HG03060 (cell line): ENCODE data around the gene ABHD3.
A peak's percentile ranks its signal among the peaks of the same experiment; 100 is the strongest.
"Not testable (repeated sequence)": the region's sequence is repeated elsewhere in the genome, so short reads cannot be mapped to it uniquely, and the experiment has no call there.

Source experiments
- ATAC-seq: cut with Tn5 transposase; IDR thresholded peaks from one replicate; pipeline ENCODE4 v1.9.1; 2021; ENCODE audit warnings: low read depth, moderate number of reproducible peaks; ENCODE audit not compliant: unreplicated experiment

The ABHD3 gene, protein sequence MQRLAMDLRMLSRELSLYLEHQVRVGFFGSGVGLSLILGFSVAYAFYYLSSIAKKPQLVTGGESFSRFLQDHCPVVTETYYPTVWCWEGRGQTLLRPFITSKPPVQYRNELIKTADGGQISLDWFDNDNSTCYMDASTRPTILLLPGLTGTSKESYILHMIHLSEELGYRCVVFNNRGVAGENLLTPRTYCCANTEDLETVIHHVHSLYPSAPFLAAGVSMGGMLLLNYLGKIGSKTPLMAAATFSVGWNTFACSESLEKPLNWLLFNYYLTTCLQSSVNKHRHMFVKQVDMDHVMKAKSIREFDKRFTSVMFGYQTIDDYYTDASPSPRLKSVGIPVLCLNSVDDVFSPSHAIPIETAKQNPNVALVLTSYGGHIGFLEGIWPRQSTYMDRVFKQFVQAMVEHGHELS

DNA sequence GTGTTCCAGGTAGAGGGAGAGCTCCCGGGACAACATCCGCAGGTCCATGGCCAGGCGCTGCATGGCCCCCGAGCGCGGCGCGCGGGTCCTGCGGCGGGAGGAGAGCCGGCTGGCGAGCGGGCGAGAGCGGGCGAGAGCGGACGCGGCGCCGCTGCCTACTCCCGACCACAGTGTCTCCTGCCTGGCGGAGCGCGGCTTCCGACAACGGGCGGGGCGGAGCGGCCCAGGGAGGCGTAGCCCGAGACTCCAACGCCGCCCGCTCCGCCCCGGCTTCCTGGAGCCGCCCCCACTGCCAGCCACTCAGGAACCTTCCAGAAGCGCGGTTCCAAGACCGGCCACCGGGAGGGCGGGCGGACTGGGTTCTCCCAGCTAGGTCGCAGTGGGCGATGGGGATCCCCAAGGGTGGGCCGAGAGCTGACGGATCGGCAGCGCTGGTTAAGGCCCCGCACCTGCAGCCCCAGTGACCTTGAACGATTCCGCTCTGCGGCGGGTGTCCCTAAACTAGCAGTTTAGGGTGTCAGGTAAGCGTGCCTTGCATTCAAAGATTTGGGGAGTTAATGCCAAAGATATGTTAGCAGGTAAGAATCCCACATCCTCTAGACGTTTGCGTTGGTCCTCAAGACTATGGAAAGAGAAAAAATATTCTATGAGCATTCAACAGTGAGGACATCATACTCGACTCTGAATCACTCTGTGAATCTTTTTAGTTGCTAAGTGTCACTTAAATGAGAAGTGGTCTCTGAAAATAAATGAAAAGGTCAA, at the start of gene ABHD3:
ABHD3 (minus strand) TSS at position 172 of the 762 bp plus-strand sequence; CDS start at position 63, 109 bp downstream.
- ATAC-seq = peak; percentile 67

DNA sequence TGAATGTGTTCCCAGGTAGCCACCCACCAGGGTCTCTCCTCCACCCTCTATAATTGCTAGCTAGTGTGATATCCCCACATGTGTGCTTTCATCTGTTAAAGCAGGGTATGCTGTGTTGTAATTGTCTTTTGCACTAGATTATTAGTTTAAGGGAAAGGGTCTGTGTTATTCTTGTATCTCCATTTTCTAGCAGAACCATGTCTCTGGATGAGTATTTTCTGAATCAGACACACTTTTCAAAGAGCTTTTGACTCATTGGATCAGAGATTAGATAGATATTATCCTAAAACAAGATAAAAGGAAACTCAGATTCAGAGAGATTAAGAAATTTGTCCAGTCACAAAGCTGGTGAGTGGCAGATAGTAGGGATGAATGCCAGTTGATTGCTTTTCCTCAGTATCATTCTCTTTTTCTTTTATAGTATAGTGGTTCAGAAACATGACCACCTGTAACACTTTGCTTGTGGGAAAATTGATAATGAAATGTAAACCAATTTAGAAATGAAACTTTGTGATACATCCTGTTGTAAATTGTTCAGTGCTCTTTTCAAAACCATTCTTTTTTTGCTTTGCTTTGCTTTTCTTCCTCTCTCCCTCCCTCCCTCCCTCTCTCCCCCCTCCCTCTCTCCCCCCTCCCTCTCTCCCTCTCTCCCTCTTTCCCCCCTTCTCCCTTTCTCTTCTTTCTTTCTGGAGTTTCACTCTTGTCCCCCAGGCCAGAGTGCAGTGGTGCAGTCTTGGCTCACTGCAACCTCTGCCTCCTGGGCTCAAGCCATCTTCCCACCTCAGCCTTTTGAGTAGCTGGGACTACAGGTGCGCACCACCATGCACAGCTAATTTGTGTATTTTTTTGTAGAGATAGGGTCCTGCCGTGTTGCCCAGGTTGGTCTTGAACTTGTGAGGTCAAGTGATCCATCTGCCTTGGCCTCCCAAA, 43.5 kb upstream of the ABHD3 start:
- no peak for ATAC-seq

DNA sequence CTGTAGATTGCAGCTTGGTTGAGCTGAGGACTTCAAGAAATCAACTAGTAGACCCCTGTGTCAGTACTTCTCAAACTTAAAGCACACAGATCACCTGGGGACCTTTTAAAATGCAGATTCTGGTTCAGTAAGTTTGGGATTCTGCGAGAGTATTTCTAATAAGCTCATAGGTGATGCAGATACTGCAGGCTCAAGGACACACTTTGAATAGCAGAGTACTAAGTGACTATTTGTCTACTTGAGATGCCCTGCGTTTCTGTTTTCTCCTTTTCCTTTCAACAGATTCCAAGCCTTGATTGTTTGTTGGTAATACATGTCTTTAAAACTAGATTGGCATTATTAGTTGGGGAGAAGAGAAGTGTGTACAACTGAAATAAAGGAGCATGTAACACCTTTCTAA, 42.7 kb upstream of the ABHD3 start:
- no peak for ATAC-seq

DNA sequence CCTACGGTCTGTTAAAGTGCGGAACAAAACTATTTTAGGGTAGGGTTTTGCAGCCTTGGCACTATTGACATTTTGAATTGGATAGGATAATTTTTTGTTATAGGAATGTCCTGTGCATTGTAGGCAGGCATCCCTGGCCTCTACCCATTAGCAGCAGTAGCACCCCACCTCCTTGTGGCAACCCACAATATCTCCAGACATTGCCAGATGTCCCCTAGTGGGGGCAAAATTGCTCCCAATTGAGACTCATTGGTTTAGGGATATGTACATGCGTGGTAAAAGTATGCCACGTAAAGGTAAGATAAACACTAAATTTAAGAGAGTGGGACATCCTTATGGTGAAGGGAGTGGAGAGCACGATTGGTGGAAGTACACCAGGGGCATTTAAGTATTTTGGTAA, 40.7 kb upstream of the ABHD3 start:
- no peak for ATAC-seq

DNA sequence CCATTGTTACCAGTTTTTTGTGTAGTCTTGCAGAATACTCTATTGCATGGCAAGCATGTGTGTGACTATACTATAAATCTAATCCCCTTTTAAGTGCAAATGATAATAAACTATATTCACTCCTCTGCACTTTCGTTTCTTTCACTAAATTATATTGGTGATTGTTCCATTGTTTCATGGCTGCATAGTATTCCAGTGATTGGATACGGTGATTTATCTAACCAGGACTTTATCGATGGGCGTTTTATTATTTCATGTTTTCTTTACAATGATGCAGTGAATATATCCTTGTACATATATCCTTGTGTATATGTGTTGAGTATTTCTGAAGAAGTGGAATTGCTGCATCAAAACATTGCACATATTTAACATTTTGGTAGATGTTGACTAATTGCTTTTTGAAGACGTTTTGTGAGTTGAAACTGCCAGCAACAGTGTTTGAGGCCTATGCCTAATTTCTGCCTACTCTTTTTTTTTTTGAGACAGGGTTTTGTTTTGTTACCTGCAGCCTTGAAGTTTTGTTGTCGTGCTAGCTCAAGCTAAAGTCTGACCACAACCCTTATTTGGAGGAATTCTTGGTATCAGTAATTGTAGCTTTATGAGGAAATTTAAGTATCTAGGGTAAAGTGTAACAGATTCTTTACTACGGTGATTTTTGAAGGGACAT, 38.7 kb upstream of the ABHD3 start:
- ATAC-seq = no peak

DNA sequence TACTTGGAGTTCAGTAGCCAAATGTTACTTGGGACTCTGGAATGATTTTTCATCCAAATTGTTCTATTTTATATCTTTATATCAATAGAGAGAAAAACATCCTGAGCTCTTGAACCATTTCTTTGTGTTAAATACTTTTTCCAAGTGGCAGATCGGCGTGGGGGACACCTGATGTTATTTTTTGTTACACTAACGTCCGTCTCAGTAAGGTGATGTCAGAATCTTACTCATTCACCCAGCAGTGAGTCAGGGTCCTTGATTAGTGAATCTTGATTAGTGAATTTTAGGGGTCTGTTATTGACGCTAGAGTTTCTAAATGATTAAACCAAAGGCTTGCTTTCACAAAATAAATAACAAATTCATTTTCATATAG, 37.7 kb upstream of the ABHD3 start:
- no peak for ATAC-seq

DNA sequence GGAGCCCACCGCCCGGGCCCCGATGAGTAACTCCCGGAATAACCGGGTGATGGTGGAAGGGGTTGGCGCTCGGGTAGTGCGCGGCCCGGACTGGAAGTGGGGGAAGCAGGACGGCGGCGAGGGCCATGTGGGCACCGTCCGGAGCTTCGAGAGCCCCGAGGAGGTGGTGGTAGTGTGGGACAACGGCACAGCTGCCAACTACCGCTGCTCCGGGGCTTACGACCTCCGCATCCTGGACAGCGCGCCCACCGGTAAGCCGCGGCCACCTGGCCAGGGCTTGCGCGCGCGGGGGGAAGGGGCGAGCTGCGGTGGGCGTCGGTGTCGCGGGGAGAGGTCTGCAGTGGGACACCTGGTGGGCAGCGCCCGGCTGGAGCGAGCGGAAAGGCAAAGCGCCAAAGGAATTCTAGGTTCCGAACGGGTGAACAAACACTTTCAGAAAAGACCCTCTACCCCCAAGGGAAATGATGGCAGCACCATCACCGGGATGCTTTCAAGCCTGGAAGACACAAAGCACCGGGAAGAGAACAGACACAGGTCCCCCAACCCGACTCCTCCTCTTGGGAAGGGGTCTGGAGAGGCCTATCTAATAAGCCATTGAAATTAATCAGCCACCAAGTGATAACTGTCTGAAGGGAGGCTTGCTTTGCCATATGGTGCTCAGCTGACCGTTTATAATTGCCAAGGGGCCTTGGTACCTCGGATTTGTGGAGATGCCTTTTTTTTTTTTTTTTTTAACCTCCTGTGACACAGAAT, 37.2 kb upstream of the ABHD3 start:
- ATAC-seq = no peak

DNA sequence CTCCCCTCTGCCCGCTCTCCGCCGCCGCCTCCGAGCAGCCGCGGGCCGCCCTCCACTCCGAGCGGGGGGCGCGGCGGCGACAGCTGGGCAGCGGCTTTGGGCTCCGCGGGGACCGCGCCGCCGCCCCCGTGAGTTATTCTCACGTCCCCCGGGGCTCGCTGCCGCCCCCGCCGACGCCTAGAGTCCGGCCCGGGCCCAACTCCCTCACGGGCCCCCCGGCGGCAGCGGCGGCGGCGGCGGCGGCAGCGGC, 36.7 kb upstream of the ABHD3 start:
- no peak for ATAC-seq

DNA sequence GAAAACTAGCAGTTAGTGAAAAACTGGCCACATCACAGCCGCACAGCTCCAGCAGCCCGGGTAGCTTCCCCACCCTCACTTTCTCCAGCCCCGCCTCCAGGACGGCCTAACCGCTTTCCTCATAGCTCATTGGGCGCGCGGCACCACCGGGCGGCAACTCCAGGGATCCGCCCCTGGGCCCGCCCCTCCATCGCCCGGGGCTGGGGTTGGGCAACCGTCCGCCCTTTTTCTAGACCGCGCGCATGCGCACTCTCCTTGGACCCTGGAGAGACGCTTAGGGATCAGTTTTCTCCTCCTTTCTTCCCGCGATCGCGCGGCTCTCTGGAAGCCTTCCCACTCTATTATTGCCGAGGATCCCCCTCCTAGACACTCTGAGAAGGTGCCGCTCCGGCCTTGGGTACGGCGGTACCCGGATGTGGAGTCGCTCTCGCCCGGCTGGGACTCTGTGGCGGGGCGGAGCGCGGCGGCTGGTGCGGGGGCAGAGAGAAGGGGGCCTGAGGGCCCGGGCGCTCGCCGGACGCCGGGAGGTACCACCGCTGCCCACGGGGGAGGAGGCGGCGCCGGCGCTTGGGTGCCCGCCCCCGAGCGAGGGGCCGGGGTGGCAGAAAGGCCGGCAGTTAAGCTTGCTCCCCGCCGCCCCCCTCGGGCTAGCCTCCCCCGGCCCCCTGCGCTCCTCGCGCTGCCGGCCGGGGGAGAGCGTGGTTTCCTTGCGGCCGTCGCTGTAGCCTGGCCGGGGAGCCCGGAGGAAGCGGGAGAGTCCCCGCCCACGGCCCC, 36.2 kb upstream of the ABHD3 start, which contains the start of gene MIB1:
MIB1 (plus strand) TSS at position 255 of the 774 bp plus-strand sequence. CDS start 792 bp downstream, outside the sequence.
- peak; percentile 90 for ATAC-seq

DNA sequence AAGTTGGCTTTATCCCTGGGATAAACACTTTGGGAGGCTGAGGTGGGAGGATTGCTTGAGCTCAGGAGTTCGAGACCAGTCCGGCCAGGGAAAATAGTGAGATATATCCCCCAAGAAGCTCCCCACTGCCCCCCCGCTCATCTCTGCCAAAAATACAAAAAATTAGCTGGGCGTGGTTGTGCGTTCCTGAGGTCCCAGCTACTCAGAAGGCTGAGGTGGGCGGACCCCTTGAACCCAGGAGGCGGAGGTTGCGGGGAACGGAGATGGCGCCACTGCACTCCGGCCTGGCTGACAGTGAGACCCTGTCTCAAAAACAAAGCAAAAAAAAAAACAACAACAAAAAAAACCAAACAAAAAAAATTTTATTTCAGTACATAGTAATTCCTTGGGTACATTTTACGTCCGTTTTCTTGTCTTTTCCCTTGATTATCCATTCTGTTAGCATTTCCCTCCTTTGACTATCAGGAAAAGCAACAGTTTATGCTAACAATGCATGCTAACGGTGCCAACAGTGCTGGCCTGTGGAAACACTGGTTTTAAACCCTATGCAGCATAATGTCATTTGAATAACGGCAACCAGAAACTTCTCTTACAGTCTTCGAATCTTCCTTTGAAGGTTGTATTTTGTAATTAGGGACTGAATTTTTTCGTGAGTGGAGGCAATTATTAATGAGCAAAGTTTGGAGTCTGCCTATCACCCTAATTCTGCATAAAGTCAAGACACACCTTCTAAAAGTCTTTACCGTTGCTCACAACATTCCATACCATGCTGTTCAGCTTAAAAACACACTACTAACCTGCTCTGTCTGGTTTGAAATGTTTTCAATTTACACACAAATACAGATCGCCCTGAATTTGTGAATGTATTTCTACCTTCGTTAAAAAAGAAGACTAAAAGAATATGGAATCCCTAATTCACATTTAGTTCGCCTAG, 35.3 kb upstream of the ABHD3 start:
- peak; percentile 19 for ATAC-seq

DNA sequence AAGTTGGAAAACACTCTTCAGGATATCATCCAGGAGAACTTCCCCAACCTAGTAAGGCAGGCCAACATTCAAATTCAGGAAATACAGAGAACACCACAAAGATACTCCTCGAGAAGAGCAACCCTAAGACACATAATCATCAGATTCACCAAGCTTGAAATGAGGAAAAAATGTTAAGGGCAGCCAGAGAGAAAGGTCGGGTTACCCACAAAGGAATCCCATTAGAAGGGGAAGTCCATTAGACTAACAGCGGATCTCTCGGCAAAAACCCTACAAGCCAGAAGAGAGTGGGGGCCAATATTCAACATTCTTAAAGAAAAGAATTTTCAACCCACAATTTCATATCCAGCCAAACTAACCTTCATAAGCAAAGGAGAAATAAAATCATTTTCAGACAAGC, 32.4 kb upstream of the ABHD3 start:
- ATAC-seq = not testable (repeated sequence)

DNA sequence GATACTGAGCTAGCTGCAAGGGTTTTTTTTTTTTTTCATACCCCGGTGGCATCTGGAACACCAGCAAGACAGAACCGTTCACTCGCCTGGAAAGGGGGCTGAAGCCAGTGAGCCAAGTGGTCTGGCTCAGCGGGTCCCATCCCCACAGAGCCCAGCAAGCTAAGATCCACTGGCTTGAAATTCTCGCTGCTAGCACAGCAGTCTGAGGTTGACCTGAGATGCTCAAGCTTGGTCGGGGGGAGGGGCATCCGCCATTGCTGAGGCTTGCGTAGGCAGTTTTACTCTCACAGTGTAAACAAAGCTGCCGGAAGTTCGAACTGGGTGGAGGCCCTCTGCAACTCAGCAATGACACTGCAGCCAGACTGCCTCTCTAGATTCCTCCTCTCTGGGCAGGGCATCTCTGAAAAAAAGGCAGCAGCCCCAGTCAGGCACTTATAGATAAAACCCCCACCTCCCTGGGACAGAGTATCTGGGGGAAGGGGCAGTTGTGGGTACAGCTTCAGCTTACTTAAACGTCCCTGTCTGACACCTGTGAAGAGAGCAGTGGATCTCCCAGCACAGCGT, 31.0 kb upstream of the ABHD3 start:
- no peak for ATAC-seq

DNA sequence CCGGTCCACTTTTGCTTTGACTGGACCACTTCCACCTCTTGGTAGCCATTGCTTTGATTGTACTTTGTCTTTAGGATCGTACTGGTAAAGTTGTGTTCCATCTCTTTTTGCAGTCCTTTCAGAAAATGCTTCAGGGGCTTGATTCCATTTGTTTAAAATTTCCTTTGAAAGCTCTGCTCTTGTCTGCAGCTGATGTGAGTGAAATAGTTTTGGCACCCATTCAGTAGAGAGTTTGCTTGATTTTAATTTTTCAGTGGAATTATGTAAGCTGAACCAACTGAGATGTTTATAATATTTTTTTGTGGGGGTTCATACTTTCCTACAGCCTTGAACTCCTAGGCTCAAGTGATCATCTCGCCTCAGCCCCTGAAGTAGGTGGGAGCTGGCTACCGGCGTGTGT, 28.4 kb upstream of the ABHD3 start:
- ATAC-seq = no peak

DNA sequence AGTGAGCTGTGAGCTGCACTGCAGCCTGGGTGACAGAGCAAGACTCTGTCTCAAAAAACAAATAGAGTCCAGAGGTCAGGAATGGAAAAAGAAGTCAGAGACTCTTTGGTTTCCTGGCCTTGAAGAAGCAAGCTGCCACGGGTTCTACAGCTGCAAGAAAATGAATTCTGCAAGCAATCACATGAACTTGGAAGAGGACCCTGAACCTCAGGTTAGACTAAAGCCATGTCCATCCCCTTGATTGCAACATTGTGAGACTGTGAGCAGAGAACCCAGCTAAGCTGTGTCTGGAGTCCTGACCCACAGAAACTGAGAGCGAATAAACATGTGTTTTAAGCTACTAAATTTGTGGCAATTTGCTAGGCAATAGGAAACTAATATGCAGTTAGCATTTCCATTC, 23.1 kb upstream of the ABHD3 start:
- ATAC-seq = no peak

DNA sequence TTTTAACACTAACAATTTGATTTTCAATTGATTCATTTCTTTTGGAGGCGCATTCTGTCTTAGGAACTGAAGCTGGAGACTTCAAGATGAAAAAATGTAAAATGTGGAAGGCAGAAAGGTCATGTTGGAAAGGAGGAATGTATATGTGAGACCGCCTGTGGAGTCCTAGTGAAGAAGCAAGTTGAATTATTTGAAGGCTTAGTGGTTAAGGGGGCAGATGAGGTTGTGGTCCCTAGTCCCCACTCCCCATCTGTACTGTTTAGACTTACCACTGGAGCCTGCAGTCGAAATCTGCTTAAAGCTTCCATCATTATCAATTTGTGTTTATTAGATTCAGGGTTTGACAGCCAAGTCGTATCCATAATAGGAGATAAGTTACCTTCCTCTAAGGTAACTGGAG, 20.6 kb upstream of the ABHD3 start:
- ATAC-seq = no peak

DNA sequence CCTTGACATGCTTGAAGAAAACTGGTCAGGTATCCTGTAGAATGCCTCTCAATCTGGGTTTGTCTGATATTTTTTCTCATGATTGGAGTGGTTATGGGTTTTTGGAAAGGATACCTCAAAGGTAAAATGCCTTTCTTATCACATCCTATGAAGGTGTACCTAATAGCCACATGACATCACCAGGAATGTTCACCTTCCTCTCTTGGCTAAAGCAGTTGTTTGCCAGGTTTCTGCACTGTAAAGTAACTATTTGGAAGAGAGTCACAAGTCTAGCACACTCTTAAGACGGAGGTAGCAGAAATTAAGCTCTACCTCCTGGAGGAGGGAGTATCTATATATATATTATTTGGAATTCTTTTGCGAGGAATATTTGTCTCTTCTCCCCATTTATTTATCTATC, 18.1 kb upstream of the ABHD3 start:
- no peak for ATAC-seq

DNA sequence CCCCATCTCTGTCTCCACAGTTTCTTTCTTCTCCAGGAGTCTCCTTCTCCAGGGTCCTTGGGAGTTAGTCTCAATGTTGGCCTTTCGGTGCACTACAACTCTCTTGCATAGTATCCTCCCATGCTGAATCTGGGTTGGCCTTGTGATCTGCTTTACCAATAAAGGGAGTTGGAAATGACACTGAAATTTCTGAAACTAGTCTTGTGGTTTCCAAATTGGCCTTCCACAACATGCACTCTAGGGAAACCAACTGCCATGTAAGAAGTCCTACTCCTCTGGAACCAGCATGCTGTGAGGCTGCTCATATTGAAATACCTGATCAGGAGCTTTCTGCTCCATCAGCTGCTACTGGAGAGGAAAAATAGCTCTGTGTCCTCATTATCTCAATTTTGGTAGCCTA, 9.9 kb upstream of the ABHD3 start:
- no peak for ATAC-seq

DNA sequence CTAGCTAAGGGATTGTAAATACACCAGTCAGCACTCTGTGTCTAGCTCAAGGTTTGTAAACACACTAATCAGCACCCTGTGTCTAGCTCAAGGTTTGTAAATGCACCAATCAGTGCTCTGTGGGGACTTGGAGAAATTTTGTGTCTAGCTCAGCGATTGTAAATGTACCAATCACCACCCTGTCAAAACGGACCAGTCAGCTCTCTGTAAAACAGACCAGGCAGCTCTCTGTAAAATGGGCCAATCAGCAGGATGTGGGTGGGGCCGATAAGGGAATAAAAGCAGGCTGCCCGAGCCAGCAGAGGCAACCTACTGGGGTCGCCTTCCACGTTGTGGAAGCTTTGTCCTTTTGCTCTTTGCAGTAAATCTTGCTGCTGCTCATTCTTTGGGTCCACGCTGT, 2.6 kb upstream of the ABHD3 start:
- ATAC-seq = not testable (repeated sequence)
